GM21737 (cell line): ENCODE measurements around the gene BPTF.
A peak's percentile ranks its signal among the peaks of the same experiment; 100 is the strongest.
"Not testable (repeated sequence)": the region's sequence is repeated elsewhere in the genome, so short reads cannot be mapped to it uniquely, and the experiment has no call there.

ENCODE experiments used
- ATAC-seq: cut with Tn5 transposase; IDR thresholded peaks from one replicate; pipeline ENCODE4 v1.9.1; 2021; ENCODE audit warnings: mild to moderate bottlenecking, moderate library complexity; ENCODE audit not compliant: unreplicated experiment

The BPTF gene

GRCh38 chr17:67962156-67962555, 136.9 kb downstream of the BPTF start:
- ATAC-seq: not testable (repeated sequence)

- ATAC-seq: peak; percentile 76
Measured at GRCh38 chr17:67963145-67963572, 137.9 kb downstream of the BPTF start.

- ATAC-seq: no peak
Measured at GRCh38 chr17:67970783-67971182, 145.5 kb downstream of the BPTF start.

GRCh38 chr17:67974185-67974584, 148.9 kb downstream of the BPTF start:
- no peak for ATAC-seq

- ATAC-seq: no peak
Measured at GRCh38 chr17:67974598-67975066, 149.3 kb downstream of the BPTF start.

GRCh38 chr17:67976306-67976705, 151.0 kb downstream of the BPTF start:
- ATAC-seq: not testable (repeated sequence)

- no peak for ATAC-seq
Measured at GRCh38 chr17:67980456-67980855, 155.2 kb downstream of the BPTF start.

- ATAC-seq: not testable (repeated sequence)
Measured at GRCh38 chr17:67980883-67981282, 155.6 kb downstream of the BPTF start.

GRCh38 chr17:67982034-67982640, 156.8 kb downstream of the BPTF start:
- ATAC-seq: no peak

GRCh38 chr17:67982686-67983382, 157.5 kb downstream of the BPTF start:
- no peak for ATAC-seq

GRCh38 chr17:67983383-67983688, 158.0 kb downstream of the BPTF start:
- ATAC-seq: no peak

- ATAC-seq: no peak
Measured at GRCh38 chr17:67990909-67991308, 165.6 kb downstream of the BPTF start.

- ATAC-seq: no peak
Measured at GRCh38 chr17:67992548-67993152, 167.3 kb downstream of the BPTF start.

- ATAC-seq: peak; percentile 78
Measured at GRCh38 chr17:67993153-67993997, 168.1 kb downstream of the BPTF start.

GRCh38 chr17:67993998-67994361, 168.7 kb downstream of the BPTF start:
- no peak for ATAC-seq

- no peak for ATAC-seq
Measured at GRCh38 chr17:67994817-67995569, 169.7 kb downstream of the BPTF start.

- ATAC-seq: no peak
Measured at GRCh38 chr17:67995570-67996263, 170.4 kb downstream of the BPTF start.

GRCh38 chr17:67996301-67997171, 171.2 kb downstream of the BPTF start, which contains the start of gene C17orf58:
Gene C17orf58 (minus strand): TSS chr17:67996469. CDS start chr17:67996198, 271 bp downstream.
- not testable (repeated sequence) for ATAC-seq

GRCh38 chr17:67998466-67998865, 173.2 kb downstream of the BPTF start:
- no peak for ATAC-seq
